CD4-positive, alpha-beta T cell (primary cell): ENCODE data around the gene IRX2. TPM values are rescaled to one million over a fixed set of nuclear protein-coding genes. Genes with fewer than 3 reads are reported as not detected.

Source experiments
- ATAC-seq: fragments of 200-7000 bp; cut with Tn5 transposase; one replicate; pipeline ENCODE4 v1.10.0; 2022; ENCODE audit warnings: mild to moderate bottlenecking; ENCODE audit not compliant: poor library complexity
- CTCF ChIA-PET: fragments of 350-600 bp; sonication (Branson Sonifier 250); formaldehyde crosslinking; loops from one replicate; lab custom pipeline; 2021; ENCODE audit warnings: antibody characterized with exemption, inconsistent platforms; lab: Charles Lee
- POLR2A ChIA-PET: fragments of 350-600 bp; sonication (Branson Sonifier 250); formaldehyde crosslinking; loops from one replicate; lab custom pipeline; 2021; ENCODE audit warnings: antibody characterized with exemption, inconsistent platforms; lab: Charles Lee
- DNase-seq, 14 experiments: peaks; one replicate each; pipeline ENCODE4 v3.0.0-alpha.2; 2013 to 2020; ENCODE audit warnings: mixed read lengths in 2 of 14
- H3K27ac ChIP-seq, 2 donors: one replicate each; pipeline versions ENCODE4 v1.5.1 to v1.7.0; 2013; ENCODE audit warnings: low read length in 2 of 2, low read depth in 1 of 2, mild to moderate bottlenecking in 1 of 2
- H3K27me3 ChIP-seq, 2 experiments: 1 replicate in 1 of 2; 2 replicates in 1 of 2; pipeline versions ENCODE4 v1.6.1 to v1.7.0; 2013; ENCODE audit warnings: low read length in 2 of 2, control low read depth in 1 of 2, mild to moderate bottlenecking in 1 of 2, moderate library complexity in 1 of 2; ENCODE audit not compliant: insufficient read depth in 2 of 2, control insufficient read depth in 1 of 2
- H3K36me3 ChIP-seq: one replicate; pipeline ENCODE4 v1.6.1; 2013; ENCODE audit warnings: low read length, control low read depth; ENCODE audit not compliant: insufficient read depth
- H3K4me1 ChIP-seq: one replicate; pipeline ENCODE4 v1.6.1; 2013; ENCODE audit warnings: low read length, control low read depth; ENCODE audit not compliant: insufficient read depth
- H3K4me3 ChIP-seq: one replicate; pipeline ENCODE4 v1.5.1; 2013; ENCODE audit warnings: mild to moderate bottlenecking, low read length, moderate library complexity
- H3K9me3 ChIP-seq, 2 experiments: 1 replicate in 1 of 2; 2 replicates in 1 of 2; pipeline versions ENCODE4 v1.6.1 to v1.7.0; 2013; ENCODE audit warnings: low read length in 2 of 2, mild to moderate bottlenecking in 2 of 2, control low read depth in 1 of 2, moderate library complexity in 1 of 2; ENCODE audit not compliant: control insufficient read depth in 1 of 2, insufficient read depth in 1 of 2
- H3K27ac Mint-ChIP-seq: one replicate; pipeline ENCODE4 v1.8.0; 2020; ENCODE audit warnings: mixed read lengths
- H3K27me3 Mint-ChIP-seq: one replicate; pipeline ENCODE4 v1.8.0; 2021; ENCODE audit warnings: mixed read lengths
- H3K36me3 Mint-ChIP-seq: one replicate; pipeline ENCODE4 v1.8.0; 2021; ENCODE audit warnings: low read depth, mixed read lengths
- H3K4me1 Mint-ChIP-seq: one replicate; pipeline ENCODE4 v1.8.0; 2021; ENCODE audit warnings: low read depth, mixed read lengths
- H3K4me3 Mint-ChIP-seq: one replicate; pipeline ENCODE4 v1.8.0; 2020; ENCODE audit warnings: mild to moderate bottlenecking, mixed read lengths
- H3K9me3 Mint-ChIP-seq: one replicate; pipeline ENCODE4 v1.8.0; 2020; ENCODE audit warnings: mixed read lengths
- intact Hi-C, 2 experiments: fragments of 100-400 bp; cut with DNase I in 1 of 2; cut with micrococcal nuclease in 1 of 2; formaldehyde crosslinking; loops; one replicate each; pipeline versions ENCODE4 v1.15.1 to v1.9.0; 2023 to 2025; cut with DNase I, micrococcal nuclease
- total RNA-seq, 174 experiments: library from RNA in 2 of 174; stranded (reverse) in 2 of 174; gene quantifications; one replicate each; pipeline ENCODE4 v1.2.3 and lab custom pipeline; 2021 to 2026
- TF ChIP-seq, protein P1 (sequence below): fragments of 200-600 bp; IDR thresholded peaks from one replicate; pipeline ENCODE4 v1.8.0; 2022; ENCODE audit warnings: antibody characterized with exemption, mild to moderate bottlenecking

The IRX2 gene
- total RNA-seq, 2 experiments from 2014 or later, result not detected

- Histone ChIP-seq H3K9me3 (peaks cover 0 to 48% of the 10 kb centered on the region in 2 experiments), H3K4me3 (no peak overlapping the region), H3K36me3 (no peaks in the 10 kb centered on the region), H3K27ac (no peak overlapping the region), H3K27me3 (peaks cover 52 to 63% of the 10 kb centered on the region in 2 experiments), H3K4me1 (peaks cover 6% of the 10 kb centered on the region)
- intact Hi-C loops, result no loop called here
- POLR2A ChIA-PET, result no interaction called here
- no peak overlapping the region for H3K27ac Mint-ChIP-seq
- TF ChIP-seq, protein P1, sequence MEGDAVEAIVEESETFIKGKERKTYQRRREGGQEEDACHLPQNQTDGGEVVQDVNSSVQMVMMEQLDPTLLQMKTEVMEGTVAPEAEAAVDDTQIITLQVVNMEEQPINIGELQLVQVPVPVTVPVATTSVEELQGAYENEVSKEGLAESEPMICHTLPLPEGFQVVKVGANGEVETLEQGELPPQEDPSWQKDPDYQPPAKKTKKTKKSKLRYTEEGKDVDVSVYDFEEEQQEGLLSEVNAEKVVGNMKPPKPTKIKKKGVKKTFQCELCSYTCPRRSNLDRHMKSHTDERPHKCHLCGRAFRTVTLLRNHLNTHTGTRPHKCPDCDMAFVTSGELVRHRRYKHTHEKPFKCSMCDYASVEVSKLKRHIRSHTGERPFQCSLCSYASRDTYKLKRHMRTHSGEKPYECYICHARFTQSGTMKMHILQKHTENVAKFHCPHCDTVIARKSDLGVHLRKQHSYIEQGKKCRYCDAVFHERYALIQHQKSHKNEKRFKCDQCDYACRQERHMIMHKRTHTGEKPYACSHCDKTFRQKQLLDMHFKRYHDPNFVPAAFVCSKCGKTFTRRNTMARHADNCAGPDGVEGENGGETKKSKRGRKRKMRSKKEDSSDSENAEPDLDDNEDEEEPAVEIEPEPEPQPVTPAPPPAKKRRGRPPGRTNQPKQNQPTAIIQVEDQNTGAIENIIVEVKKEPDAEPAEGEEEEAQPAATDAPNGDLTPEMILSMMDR, result no peak
- H3K27me3 Mint-ChIP-seq, result peaks cover 61% of the 10 kb centered on the region
- no peaks in the 10 kb centered on the region for H3K9me3 Mint-ChIP-seq
- ATAC-seq (no peak), DNase-seq (no peak)
- no peaks in the 10 kb centered on the region for H3K36me3 Mint-ChIP-seq
- no peak overlapping the region for H3K4me3 Mint-ChIP-seq
- CTCF ChIA-PET, result no interaction called here
- no peaks in the 10 kb centered on the region for H3K4me1 Mint-ChIP-seq
These were observed 12.6 kb downstream of the IRX2 start for GRCh38 chr5:2738700-2739359.

GRCh38 chr5:2738156-2738699 is 13.2 kb downstream of the IRX2 start:
- DNase-seq (no peak), ATAC-seq (no peak)
- Mint-ChIP-seq H3K36me3 (no peaks in the 10 kb centered on the region), H3K9me3 (no peaks in the 10 kb centered on the region), H3K4me3 (no peak overlapping the region), H3K27me3 (peaks cover 62% of the 10 kb centered on the region), H3K4me1 (no peaks in the 10 kb centered on the region), H3K27ac (no peak overlapping the region)
- CTCF ChIA-PET, result no interaction called here
- Histone ChIP-seq H3K4me3 (no peak overlapping the region), H3K27ac (no peak overlapping the region), H3K27me3 (peaks cover 51 to 57% of the 10 kb centered on the region in 2 experiments), H3K36me3 (no peaks in the 10 kb centered on the region), H3K4me1 (peaks cover 6% of the 10 kb centered on the region), H3K9me3 (peaks cover 0 to 48% of the 10 kb centered on the region in 2 experiments)
- intact Hi-C loops, result no loop called here
- POLR2A ChIA-PET, result no interaction called here
- TF ChIP-seq, protein P1, result no peak

DNA sequence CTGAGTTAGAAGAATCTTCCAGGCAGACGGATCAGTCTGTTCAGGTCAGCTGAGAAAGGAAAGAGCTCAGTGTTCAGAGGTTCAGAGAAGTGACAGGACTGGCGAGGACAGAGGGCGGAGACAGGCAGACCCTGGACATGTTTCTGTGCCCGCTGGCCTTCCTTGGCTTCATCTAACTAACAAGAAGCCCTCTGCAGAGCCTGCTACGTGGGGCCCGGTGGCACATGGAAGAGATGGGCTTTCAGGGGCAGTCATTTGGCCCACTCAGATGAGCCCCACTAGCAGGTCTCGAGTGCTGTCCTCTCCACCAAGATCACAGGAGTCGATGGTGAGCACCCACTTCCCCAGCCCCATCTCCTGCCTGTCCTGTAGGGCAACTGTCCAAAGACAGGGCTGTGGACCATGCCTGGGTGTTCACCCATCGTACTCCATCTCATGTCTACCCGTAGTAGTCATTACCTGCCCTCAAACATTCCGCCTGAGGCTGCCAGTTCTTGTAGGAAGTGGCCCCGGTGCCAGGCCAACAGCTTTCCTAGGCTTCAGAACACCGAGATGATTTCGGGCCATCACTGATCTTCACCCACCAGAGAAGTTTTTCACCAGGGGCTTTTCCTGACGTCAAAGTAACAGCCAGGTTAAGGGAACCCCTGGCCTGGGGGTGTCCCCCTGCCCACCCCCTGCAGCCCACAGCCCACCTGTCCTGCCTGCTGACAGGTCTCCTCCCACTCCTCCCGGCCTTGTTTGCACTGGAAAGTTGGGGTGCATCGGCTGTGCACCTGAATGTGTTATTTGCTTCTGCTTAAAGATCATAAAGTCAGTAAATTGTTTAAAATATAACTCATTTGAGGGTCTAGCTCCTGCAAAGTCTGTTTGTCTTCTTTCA is 14.0 kb downstream of the IRX2 start:
- ChIA-PET CTCF (no interaction called here), POLR2A (no interaction called here)
- Mint-ChIP-seq H3K36me3 (no peaks in the 10 kb centered on the region), H3K9me3 (no peaks in the 10 kb centered on the region), H3K4me3 (no peak overlapping the region), H3K27me3 (peaks cover 65% of the 10 kb centered on the region), H3K27ac (no peak overlapping the region), H3K4me1 (no peaks in the 10 kb centered on the region)
- peaks cover 6% of the 10 kb centered on the region for H3K4me1 ChIP-seq
- DNase-seq, result no peak
- H3K27ac ChIP-seq, result no peak overlapping the region
- H3K36me3 ChIP-seq, result no peaks in the 10 kb centered on the region
- peaks cover 48 to 55% of the 10 kb centered on the region in 2 experiments for H3K27me3 ChIP-seq
- peaks cover 0 to 43% of the 10 kb centered on the region in 2 experiments for H3K9me3 ChIP-seq
- H3K4me3 ChIP-seq, result no peak overlapping the region
- TF ChIP-seq, protein P1, result no peak
- intact Hi-C loops, result no loop called here
- ATAC-seq, result no peak
